ENCODE measurements around the gene BARX1.

Gene BARX1

GRCh38 chr9:93922535-93922934 is 32.6 kb downstream of the BARX1 start:
- H3K4me1 Mint-ChIP-seq: no peaks in the 10 kb centered on the region
- no peaks in the 10 kb centered on the region for H3K9me3 Mint-ChIP-seq
- no peak overlapping the region for H3K4me3 Mint-ChIP-seq
- H3K27ac Mint-ChIP-seq: no peak overlapping the region
- ATAC-seq: no peak
- no peaks in the 10 kb centered on the region for H3K36me3 Mint-ChIP-seq
- peaks cover 33% of the 10 kb centered on the region for H3K27me3 Mint-ChIP-seq

GRCh38 chr9:93920131-93920800 is 34.9 kb downstream of the BARX1 start:
- Mint-ChIP-seq H3K4me3 (no peak overlapping the region), H3K9me3 (no peaks in the 10 kb centered on the region), H3K4me1 (no peaks in the 10 kb centered on the region), H3K36me3 (no peaks in the 10 kb centered on the region), H3K27ac (no peak overlapping the region), H3K27me3 (peaks cover 26% of the 10 kb centered on the region)
- no peak for ATAC-seq

- Mint-ChIP-seq H3K4me3 (no peak overlapping the region), H3K36me3 (no peaks in the 10 kb centered on the region), H3K27ac (no peak overlapping the region), H3K4me1 (no peaks in the 10 kb centered on the region), H3K27me3 (peaks cover 26% of the 10 kb centered on the region), H3K9me3 (no peaks in the 10 kb centered on the region)
- no peak for ATAC-seq
These were observed 37.1 kb downstream of the BARX1 start for GRCh38 chr9:93918061-93918460.

- ATAC-seq: no peak
These were observed 37.9 kb downstream of the BARX1 start for GRCh38 chr9:93917121-93917853.

GRCh38 chr9:93916358-93916757 is 38.8 kb downstream of the BARX1 start:
- H3K27ac Mint-ChIP-seq: no peak overlapping the region
- H3K27me3 Mint-ChIP-seq: peaks cover 23% of the 10 kb centered on the region

More at GRCh38 chr9:93917121-93917853, 37.9 kb downstream of the BARX1 start:
- Mint-ChIP-seq H3K4me3 (no peak overlapping the region), H3K36me3 (no peaks in the 10 kb centered on the region), H3K27me3 (peaks cover 26% of the 10 kb centered on the region), H3K9me3 (no peaks in the 10 kb centered on the region), H3K27ac (no peak overlapping the region), H3K4me1 (peaks cover 7% of the 10 kb centered on the region)

GRCh38 chr9:93911801-93912554 is 43.2 kb downstream of the BARX1 start:
- Mint-ChIP-seq H3K27me3 (peaks cover 30% of the 10 kb centered on the region), H3K27ac (no peak overlapping the region), H3K36me3 (no peaks in the 10 kb centered on the region), H3K4me1 (peaks cover 19% of the 10 kb centered on the region), H3K9me3 (no peaks in the 10 kb centered on the region), H3K4me3 (no peak overlapping the region)
- no peak for ATAC-seq

More at GRCh38 chr9:93916358-93916757, 38.8 kb downstream of the BARX1 start:
- peaks cover 12% of the 10 kb centered on the region for H3K4me1 Mint-ChIP-seq
- no peaks in the 10 kb centered on the region for H3K36me3 Mint-ChIP-seq
- ATAC-seq: no peak
- H3K9me3 Mint-ChIP-seq: no peaks in the 10 kb centered on the region
- H3K4me3 Mint-ChIP-seq: no peak overlapping the region

GRCh38 chr9:93911136-93911745 is 43.9 kb downstream of the BARX1 start:
- Mint-ChIP-seq H3K27me3 (peaks cover 37% of the 10 kb centered on the region), H3K4me3 (no peak overlapping the region), H3K9me3 (no peaks in the 10 kb centered on the region), H3K27ac (no peak overlapping the region), H3K36me3 (no peaks in the 10 kb centered on the region), H3K4me1 (peaks cover 19% of the 10 kb centered on the region)
- ATAC-seq: no peak

GRCh38 chr9:93910598-93910997 is 44.6 kb downstream of the BARX1 start:
- no peak overlapping the region for H3K4me3 Mint-ChIP-seq

GRCh38 chr9:93910196-93910595 is 45.0 kb downstream of the BARX1 start:
- no peak for ATAC-seq
- peaks cover 19% of the 10 kb centered on the region for H3K4me1 Mint-ChIP-seq
- H3K9me3 Mint-ChIP-seq: no peaks in the 10 kb centered on the region
- no peak overlapping the region for H3K27ac Mint-ChIP-seq
- no peak overlapping the region for H3K4me3 Mint-ChIP-seq
- no peaks in the 10 kb centered on the region for H3K36me3 Mint-ChIP-seq
- peaks cover 47% of the 10 kb centered on the region for H3K27me3 Mint-ChIP-seq

More at GRCh38 chr9:93910598-93910997, 44.6 kb downstream of the BARX1 start:
- Mint-ChIP-seq H3K27me3 (peaks cover 43% of the 10 kb centered on the region), H3K36me3 (no peaks in the 10 kb centered on the region), H3K27ac (no peak overlapping the region), H3K9me3 (no peaks in the 10 kb centered on the region), H3K4me1 (peaks cover 19% of the 10 kb centered on the region)
- ATAC-seq: no peak

- no peaks in the 10 kb centered on the region for H3K9me3 Mint-ChIP-seq
- H3K27me3 Mint-ChIP-seq: peaks cover 56% of the 10 kb centered on the region
- H3K27ac Mint-ChIP-seq: no peak overlapping the region
These were observed 45.9 kb downstream of the BARX1 start for GRCh38 chr9:93909242-93909616.

GRCh38 chr9:93908591-93909241 is 46.4 kb downstream of the BARX1 start:
- no peaks in the 10 kb centered on the region for H3K9me3 Mint-ChIP-seq
- H3K36me3 Mint-ChIP-seq: no peaks in the 10 kb centered on the region
- no peak overlapping the region for H3K27ac Mint-ChIP-seq
- no peak for ATAC-seq
- H3K27me3 Mint-ChIP-seq: peaks cover 61% of the 10 kb centered on the region
- H3K4me1 Mint-ChIP-seq: peaks cover 19% of the 10 kb centered on the region
- no peak overlapping the region for H3K4me3 Mint-ChIP-seq

More at GRCh38 chr9:93909242-93909616, 45.9 kb downstream of the BARX1 start:
- Mint-ChIP-seq H3K4me1 (peaks cover 19% of the 10 kb centered on the region), H3K4me3 (no peak overlapping the region), H3K36me3 (no peaks in the 10 kb centered on the region)
- no peak for ATAC-seq

GRCh38 chr9:93907551-93908199 is 47.5 kb downstream of the BARX1 start:
- no peak overlapping the region for H3K4me3 Mint-ChIP-seq
- H3K27me3 Mint-ChIP-seq: peaks cover 61% of the 10 kb centered on the region
- H3K4me1 Mint-ChIP-seq: peaks cover 16% of the 10 kb centered on the region
- no peaks in the 10 kb centered on the region for H3K9me3 Mint-ChIP-seq
- H3K36me3 Mint-ChIP-seq: no peaks in the 10 kb centered on the region
- H3K27ac Mint-ChIP-seq: no peak overlapping the region
- no peak for ATAC-seq

- Mint-ChIP-seq H3K9me3 (no peaks in the 10 kb centered on the region), H3K4me3 (no peak overlapping the region), H3K4me1 (peaks cover 6% of the 10 kb centered on the region), H3K27me3 (peaks cover 56% of the 10 kb centered on the region), H3K27ac (no peak overlapping the region), H3K36me3 (no peaks in the 10 kb centered on the region)
- ATAC-seq: no peak
These were observed 48.8 kb downstream of the BARX1 start for GRCh38 chr9:93906195-93906880.

Measured in stimulated activated memory B cell treated with anti-CD40 and anti-IgM and Interleukin-4, amounts not matched to agents 10 μg/mL and 1 μg/mL and 100 μg/mL, for 72 hours (primary cell).